Loucy (cell line): Measurements from ENCODE around the gene ABCC4.

Experiments
- H2AFZ ChIP-seq: fragments of 200-600 bp; sonication (generic); 2 replicates; pipeline ENCODE4 v1.6.0; 2016; ENCODE audit warnings: antibody characterized with exemption, mild to moderate bottlenecking, low read length, moderate library complexity
- H3F3A ChIP-seq: fragments of 200-600 bp; 2 replicates; pipeline ENCODE4 v1.6.0; 2016; ENCODE audit warnings: antibody characterized with exemption, low read depth, mild to moderate bottlenecking
- H3K27me3 ChIP-seq: fragments of 200-600 bp; sonication (generic); 2 replicates; pipeline ENCODE4 v1.6.1; 2014; ENCODE audit warnings: low read length, mild to moderate bottlenecking; ENCODE audit not compliant: insufficient read depth, poor library complexity, severe bottlenecking
- H3K36me3 ChIP-seq: fragments of 200-600 bp; sonication (generic); 2 replicates; pipeline ENCODE4 v1.6.1; 2016; ENCODE audit warnings: low read length; ENCODE audit not compliant: insufficient read depth
- H3K4me1 ChIP-seq: fragments of 200-600 bp; sonication (generic); 2 replicates; pipeline ENCODE4 v1.5.1; 2014; ENCODE audit warnings: low read length, mild to moderate bottlenecking; ENCODE audit not compliant: insufficient read depth, poor library complexity, severe bottlenecking
- H3K4me2 ChIP-seq: fragments of 200-600 bp; sonication (generic); 2 replicates; pipeline ENCODE4 v1.6.0; 2014; ENCODE audit warnings: antibody characterized with exemption, low read length, low read depth, mild to moderate bottlenecking; ENCODE audit not compliant: poor library complexity, severe bottlenecking
- H3K4me3 ChIP-seq: fragments of 200-600 bp; sonication (generic); 2 replicates; pipeline ENCODE4 v1.5.1; 2014; ENCODE audit warnings: low read length, mild to moderate bottlenecking, mixed read lengths; ENCODE audit not compliant: poor library complexity, severe bottlenecking
- H3K79me2 ChIP-seq: fragments of 200-600 bp; sonication (generic); 2 replicates; pipeline ENCODE4 v1.6.1; 2014; ENCODE audit warnings: low read length; ENCODE audit not compliant: insufficient read depth
- H3K9ac ChIP-seq: fragments of 200-600 bp; sonication (generic); 2 replicates; pipeline ENCODE4 v1.6.0; 2014; ENCODE audit warnings: mild to moderate bottlenecking, low read depth, low read length, moderate library complexity; ENCODE audit not compliant: poor library complexity, severe bottlenecking
- H3K9me2 ChIP-seq: fragments of 200-600 bp; sonication (generic); replicated peaks from 2 replicates; pipeline ENCODE4 v1.6.1; 2016; ENCODE audit warnings: low read depth, low read length, mixed read lengths
- H3K9me3 ChIP-seq: fragments of 200-600 bp; sonication (generic); 2 replicates; pipeline ENCODE4 v1.6.1; 2014; ENCODE audit warnings: mild to moderate bottlenecking, antibody characterized with exemption, low read length, low read depth; ENCODE audit not compliant: insufficient read depth
- H4K20me1 ChIP-seq: fragments of 200-600 bp; sonication (generic); 2 replicates; pipeline ENCODE4 v1.6.0; 2014; ENCODE audit warnings: antibody characterized with exemption, low read length, mild to moderate bottlenecking; ENCODE audit not compliant: insufficient read depth, poor library complexity, severe bottlenecking
- CTCF ChIP-seq: fragments of 200-600 bp; sonication (generic); conservative IDR thresholded peaks from 2 replicates; pipeline ENCODE4 v1.5.1; 2014; ENCODE audit warnings: mild to moderate bottlenecking, antibody characterized with exemption, low read length
- EZH2phosphoT487 ChIP-seq: fragments of 200-600 bp; IDR thresholded peaks from 2 replicates; pipeline ENCODE4 v1.6.1; 2018; ENCODE audit warnings: antibody characterized with exemption, mild to moderate bottlenecking, moderate library complexity, borderline replicate concordance

Gene ABCC4

GRCh38 chr13:95255072-95255732 is 46.0 kb downstream of the ABCC4 start:
- H3K4me2 ChIP-seq, result no peak overlapping the region

GRCh38 chr13:95254339-95254738 is 46.9 kb downstream of the ABCC4 start:
- Histone ChIP-seq H3K27me3 (no peaks in the 10 kb centered on the region), H3K9ac (no peak overlapping the region), H3F3A (no peaks in the 10 kb centered on the region), H2AFZ (no peak overlapping the region), H3K4me2 (no peak overlapping the region), H3K9me2 (no peaks in the 10 kb centered on the region), H3K9me3 (no peaks in the 10 kb centered on the region), H4K20me1 (peaks cover 2% of the 10 kb centered on the region), H3K79me2 (no peaks in the 10 kb centered on the region), H3K4me1 (no peaks in the 10 kb centered on the region), H3K36me3 (no peaks in the 10 kb centered on the region), H3K4me3 (no peak overlapping the region)
- TF ChIP-seq EZH2phosphoT487 (no peak), CTCF (no peak)

More at GRCh38 chr13:95255072-95255732, 46.0 kb downstream of the ABCC4 start:
- no peaks in the 10 kb centered on the region for H3K27me3 ChIP-seq
- no peaks in the 10 kb centered on the region for H3K36me3 ChIP-seq
- H4K20me1 ChIP-seq, result peaks cover 2% of the 10 kb centered on the region
- no peaks in the 10 kb centered on the region for H3K9me2 ChIP-seq
- H3F3A ChIP-seq, result no peaks in the 10 kb centered on the region
- no peaks in the 10 kb centered on the region for H3K4me1 ChIP-seq
- H3K4me3 ChIP-seq, result no peak overlapping the region
- H3K9ac ChIP-seq, result no peak overlapping the region
- H3K9me3 ChIP-seq, result no peaks in the 10 kb centered on the region
- H2AFZ ChIP-seq, result no peak overlapping the region
- H3K79me2 ChIP-seq, result no peaks in the 10 kb centered on the region
- TF ChIP-seq EZH2phosphoT487, result no peak
- TF ChIP-seq CTCF, result no peak

- no peaks in the 10 kb centered on the region for H3K9me2 ChIP-seq
- H3K4me2 ChIP-seq, result no peak overlapping the region
- H3K4me1 ChIP-seq, result no peaks in the 10 kb centered on the region
- H3K9me3 ChIP-seq, result no peaks in the 10 kb centered on the region
- no peak for TF ChIP-seq EZH2phosphoT487
- TF ChIP-seq CTCF, result no peak
- H4K20me1 ChIP-seq, result peaks cover 2% of the 10 kb centered on the region
- H3K27me3 ChIP-seq, result no peaks in the 10 kb centered on the region
- no peaks in the 10 kb centered on the region for H3K79me2 ChIP-seq
- no peak overlapping the region for H3K9ac ChIP-seq
- no peak overlapping the region for H2AFZ ChIP-seq
- no peaks in the 10 kb centered on the region for H3F3A ChIP-seq
- H3K4me3 ChIP-seq, result no peak overlapping the region
- no peaks in the 10 kb centered on the region for H3K36me3 ChIP-seq
Observed at GRCh38 chr13:95253033-95253432, 48.2 kb downstream of the ABCC4 start.
